Sigmoid colon (tissue), 4 donors: Measurements from ENCODE around the gene LRR1.

Experiments
- CTCF ChIP-seq, 4 experiments: fragments of 450-650 bp in 3 of 4; fragments of 200-600 bp in 1 of 4; IDR thresholded peaks; one replicate each; pipeline ENCODE4 v1.5.1; 2016 to 2019; ENCODE audit warnings: antibody characterized with exemption in 4 of 4, mild to moderate bottlenecking in 3 of 4, moderate library complexity in 2 of 4
- POLR2AphosphoS5 ChIP-seq, 4 donors: sonication (generic); formaldehyde crosslinking; IDR thresholded peaks; one replicate each; pipeline ENCODE4 v1.6.1; 2017; ENCODE audit warnings: antibody characterized with exemption in 4 of 4

DNA sequence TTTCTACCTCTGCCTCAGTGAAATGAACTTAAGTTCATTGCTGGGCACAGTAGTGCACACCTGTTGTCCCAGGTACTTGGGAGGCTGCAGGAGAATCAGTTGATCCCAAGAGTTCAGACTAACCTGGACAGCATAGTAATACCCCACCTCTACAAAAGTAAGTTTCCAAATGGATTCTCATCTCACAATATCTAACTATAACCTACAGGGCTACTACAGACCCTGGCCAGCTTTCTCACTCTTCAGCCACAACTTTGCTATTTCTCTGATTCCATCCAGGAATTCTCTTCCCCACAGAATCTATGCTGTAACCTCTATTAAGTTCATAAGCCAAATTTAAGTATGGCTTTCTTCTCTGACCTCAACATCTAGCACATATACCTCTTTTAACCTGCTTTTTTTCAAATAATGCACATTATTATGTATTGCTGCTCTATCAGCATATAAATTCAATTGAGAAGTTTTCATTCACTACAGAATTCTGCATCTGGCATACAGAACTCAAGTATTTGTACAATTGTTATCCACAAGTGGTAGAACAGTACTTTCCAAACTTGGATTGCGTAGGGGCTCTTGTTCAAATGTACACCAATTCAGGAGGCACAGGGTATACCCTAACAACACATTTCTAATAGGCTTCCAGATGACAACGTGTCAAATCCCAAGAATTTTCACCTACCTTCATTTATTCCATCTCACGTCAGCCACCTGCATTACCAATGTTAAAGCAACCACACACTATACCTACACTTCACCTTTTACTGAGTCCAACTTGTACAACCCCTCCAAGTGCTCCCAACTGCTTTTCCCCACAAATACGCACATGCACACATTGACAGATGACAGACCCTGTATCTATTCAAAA, 16.4 kb upstream of the LRR1 start:
- TF ChIP-seq CTCF (IDR thresholded peaks at IDR 0.05), result no peak
- TF ChIP-seq POLR2AphosphoS5 (IDR thresholded peaks at IDR 0.05), result no peak
